ENCODE data around the gene KRTAP5-9. TPM values are rescaled to one million over a fixed set of nuclear protein-coding genes. Genes with fewer than 3 reads are reported as not detected.

The KRTAP5-9 gene, protein sequence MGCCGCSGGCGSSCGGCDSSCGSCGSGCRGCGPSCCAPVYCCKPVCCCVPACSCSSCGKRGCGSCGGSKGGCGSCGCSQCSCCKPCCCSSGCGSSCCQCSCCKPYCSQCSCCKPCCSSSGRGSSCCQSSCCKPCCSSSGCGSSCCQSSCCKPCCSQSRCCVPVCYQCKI
- total RNA-seq (1 to 10 TPM in 1 of 7 donors, under 1 TPM in 3, not detected in 3; 0.40 to 1.1 (median 0.62) TPM), polyA plus RNA-seq (under 1 TPM; 0.29 to 0.67 (median 0.33) TPM)
- long read RNA-seq, donor 1 = 0 reads
- long read RNA-seq, donor 2 = 0 reads

DNA sequence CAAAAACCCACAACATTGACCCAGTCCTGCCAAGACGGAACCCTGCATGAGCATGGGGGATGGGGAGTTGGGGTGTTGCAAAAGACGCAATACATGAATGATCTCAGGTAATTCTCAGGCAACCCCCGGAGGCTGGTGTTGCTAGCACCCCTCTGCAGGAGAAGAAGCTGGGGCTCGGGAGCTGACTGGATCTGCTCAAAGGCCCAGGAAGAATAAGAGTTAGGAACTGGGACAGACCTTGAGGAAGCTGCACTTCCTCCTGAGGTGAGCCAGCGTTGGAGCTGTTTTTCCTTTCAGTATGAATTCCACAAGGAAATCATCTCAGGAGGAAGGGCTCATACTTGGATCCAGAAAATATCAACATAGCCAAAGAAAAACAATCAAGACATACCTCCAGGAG, at the start of gene KRTAP5-9:
TSS of gene KRTAP5-9 (plus strand) at position 301 of the 400 bp plus-strand sequence. CDS start 238 bp downstream, outside the sequence.
- intact Hi-C loops (cut with DNase I; ENCODE audit: low total_unique reads) = no loop called here
- Histone ChIP-seq H3K4me3 (no peak within 1 kb of the TSS), H3K9me3 (no peaks in the 10 kb centered on the region), H3K4me1 (peaks cover 0 to 11% (median 0%) of the 10 kb centered on the region in 6 donors), H3K27ac (no peak within 1 kb of the TSS), H3K36me3 (no peaks in the 10 kb centered on the region), H3K27me3 (replicated peaks in 1 of 7) (no peaks in the 10 kb centered on the region)
- WGBS, 5 donors = 69 to 80% (median 74%) methylated on average over 5 of the region's 5 CpGs
- no peak for DNase-seq
- TF ChIP-seq, protein P1, sequence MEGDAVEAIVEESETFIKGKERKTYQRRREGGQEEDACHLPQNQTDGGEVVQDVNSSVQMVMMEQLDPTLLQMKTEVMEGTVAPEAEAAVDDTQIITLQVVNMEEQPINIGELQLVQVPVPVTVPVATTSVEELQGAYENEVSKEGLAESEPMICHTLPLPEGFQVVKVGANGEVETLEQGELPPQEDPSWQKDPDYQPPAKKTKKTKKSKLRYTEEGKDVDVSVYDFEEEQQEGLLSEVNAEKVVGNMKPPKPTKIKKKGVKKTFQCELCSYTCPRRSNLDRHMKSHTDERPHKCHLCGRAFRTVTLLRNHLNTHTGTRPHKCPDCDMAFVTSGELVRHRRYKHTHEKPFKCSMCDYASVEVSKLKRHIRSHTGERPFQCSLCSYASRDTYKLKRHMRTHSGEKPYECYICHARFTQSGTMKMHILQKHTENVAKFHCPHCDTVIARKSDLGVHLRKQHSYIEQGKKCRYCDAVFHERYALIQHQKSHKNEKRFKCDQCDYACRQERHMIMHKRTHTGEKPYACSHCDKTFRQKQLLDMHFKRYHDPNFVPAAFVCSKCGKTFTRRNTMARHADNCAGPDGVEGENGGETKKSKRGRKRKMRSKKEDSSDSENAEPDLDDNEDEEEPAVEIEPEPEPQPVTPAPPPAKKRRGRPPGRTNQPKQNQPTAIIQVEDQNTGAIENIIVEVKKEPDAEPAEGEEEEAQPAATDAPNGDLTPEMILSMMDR (IDR thresholded peaks at IDR 0.05 in 8 of 11, conservative IDR thresholded peaks at IDR 0.05 in 3 of 11) = no peak
- TF ChIP-seq POLR2A (IDR thresholded peaks at IDR 0.05) (no peak), POLR2AphosphoS5 (IDR thresholded peaks at IDR 0.05) (no peak)

DNA sequence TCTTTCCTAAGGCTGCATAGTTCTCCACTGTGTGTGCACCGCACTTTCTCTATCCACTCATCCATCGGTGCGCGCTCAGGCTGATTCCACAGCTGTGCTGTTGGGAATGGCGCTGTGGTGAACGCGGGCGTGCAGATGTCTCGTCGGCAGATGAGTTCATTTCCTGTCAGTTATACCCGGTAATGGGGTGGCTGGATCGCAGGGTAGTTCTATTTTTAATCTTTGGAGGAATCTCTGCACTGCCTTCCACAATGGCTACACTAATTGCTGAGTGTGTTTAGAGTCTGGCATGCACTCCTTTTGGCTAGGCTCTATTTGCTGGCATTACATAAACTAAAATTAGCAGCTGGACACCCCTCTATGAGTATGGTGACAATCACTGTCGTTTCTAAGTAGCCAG, 49.1 kb upstream of the KRTAP5-9 start:
- 45 to 64% (median 53%) methylated on average over 13 of the region's 13 CpGs for WGBS, 5 donors
- DNase-seq = no peak
- no peak overlapping the region for H3K27ac ChIP-seq
- TF ChIP-seq POLR2A (IDR thresholded peaks at IDR 0.05) = no peak
- TF ChIP-seq POLR2AphosphoS5 (IDR thresholded peaks at IDR 0.05) = no peak
- TF ChIP-seq, protein P1 (IDR thresholded peaks at IDR 0.05 in 8 of 11, conservative IDR thresholded peaks at IDR 0.05 in 3 of 11) = no peak
- H3K4me1 ChIP-seq = peaks cover 0 to 9% (median 0%) of the 10 kb centered on the region in 6 donors
- H3K9me3 ChIP-seq = no peaks in the 10 kb centered on the region
- H3K27me3 ChIP-seq (replicated peaks in 1 of 7) = no peaks in the 10 kb centered on the region
- H3K36me3 ChIP-seq = peaks cover 8 to 97% (median 82%) of the 10 kb centered on the region in 6 donors
- intact Hi-C loops (cut with DNase I; ENCODE audit: low total_unique reads) = no loop called here
- no peak overlapping the region for H3K4me3 ChIP-seq

DNA sequence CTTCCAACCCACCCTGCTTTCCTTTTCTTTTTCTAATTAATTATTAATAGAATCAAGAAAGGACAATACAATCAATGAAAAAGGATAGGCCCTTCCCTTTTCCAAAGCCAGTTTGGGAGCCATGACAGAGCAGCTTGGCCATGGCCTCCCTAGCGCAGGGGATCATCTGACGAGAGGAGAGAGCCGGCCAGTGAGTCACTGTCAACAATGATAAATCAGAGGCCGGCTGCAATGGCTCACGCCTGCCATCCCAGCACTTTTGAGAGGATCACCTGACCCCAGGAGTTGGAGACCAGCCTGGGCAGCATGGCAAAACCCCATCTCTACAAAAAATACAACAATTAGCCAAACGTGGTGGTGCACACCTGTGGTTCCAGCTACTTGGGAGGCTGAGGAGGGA, 48.7 kb upstream of the KRTAP5-9 start:
- H3K4me1 ChIP-seq = peaks cover 0 to 9% (median 0%) of the 10 kb centered on the region in 6 donors
- WGBS, 5 donors = 94 to 99% (median 96%) methylated on average over 6 of the region's 6 CpGs
- no peaks in the 10 kb centered on the region for H3K27me3 ChIP-seq (replicated peaks in 1 of 7)
- peak; percentile 7 for DNase-seq
- H3K4me3 ChIP-seq = no peak overlapping the region
- H3K27ac ChIP-seq = no peak overlapping the region
- no peak for TF ChIP-seq POLR2AphosphoS5 (IDR thresholded peaks at IDR 0.05)
- TF ChIP-seq POLR2A (IDR thresholded peaks at IDR 0.05) = no peak
- TF ChIP-seq, protein P1 (IDR thresholded peaks at IDR 0.05 in 8 of 11, conservative IDR thresholded peaks at IDR 0.05 in 3 of 11) = no peak
- intact Hi-C loops (cut with DNase I; ENCODE audit: low total_unique reads) = no loop called here
- H3K9me3 ChIP-seq = no peaks in the 10 kb centered on the region
- H3K36me3 ChIP-seq = peaks cover 8 to 97% (median 83%) of the 10 kb centered on the region in 6 donors

DNA sequence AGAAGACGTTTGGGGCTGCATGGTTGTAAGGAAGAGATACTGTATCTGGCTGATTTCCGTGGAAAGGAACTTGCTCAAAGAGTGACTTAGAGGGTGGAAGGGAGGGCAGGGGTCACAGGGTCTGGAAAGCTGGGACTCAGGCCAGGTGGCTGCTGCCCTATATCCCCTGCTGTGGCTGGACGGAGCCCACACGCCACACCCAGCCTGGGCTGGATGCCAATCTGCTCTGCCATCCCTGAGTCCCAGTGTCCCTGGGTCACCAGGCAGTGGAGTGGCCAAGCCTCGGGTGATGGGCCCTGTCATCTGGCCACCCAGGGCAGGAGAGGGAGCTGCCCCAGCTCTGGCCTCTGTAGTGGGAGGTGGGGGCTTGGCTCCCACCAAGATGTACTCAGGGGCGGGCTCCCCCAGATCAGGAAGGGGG, 47.6 kb upstream of the KRTAP5-9 start:
- no peak overlapping the region for H3K4me3 ChIP-seq
- TF ChIP-seq POLR2AphosphoS5 (IDR thresholded peaks at IDR 0.05) = peak; percentile 22 to 58 (median 51)
- TF ChIP-seq POLR2A (IDR thresholded peaks at IDR 0.05) = no peak
- 51 to 67% (median 59%) methylated on average over 5 to 6 of the region's 6 CpGs for WGBS, 5 donors
- H3K27ac ChIP-seq = no peak overlapping the region
- intact Hi-C loops (cut with DNase I; ENCODE audit: low total_unique reads) = no loop called here
- H3K4me1 ChIP-seq = peaks cover 0 to 9% (median 0%) of the 10 kb centered on the region in 6 donors
- H3K27me3 ChIP-seq (replicated peaks in 1 of 7) = no peaks in the 10 kb centered on the region
- H3K9me3 ChIP-seq = no peaks in the 10 kb centered on the region
- H3K36me3 ChIP-seq = peaks cover 6 to 97% (median 76%) of the 10 kb centered on the region in 6 donors
- DNase-seq = peak; percentile 71
